GM12878 (cell line): ENCODE measurements around the gene TMPRSS9. TPM values are rescaled to one million over a fixed set of nuclear protein-coding genes. Genes with fewer than 3 reads are reported as not detected.

Experiments used
- CBX3 ChIP-seq: fragments of 200-600 bp; sonication (generic); IDR thresholded peaks from 2 replicates; pipeline ENCODE4 v1.6.1; 2016; ENCODE audit warnings: low read depth, borderline replicate concordance
- CEBPZ ChIP-seq: fragments of 150-350 bp; IDR thresholded peaks from 2 replicates; pipeline ENCODE4 v1.6.1; 2016; ENCODE audit warnings: low read depth, low read length
- CHD2 ChIP-seq: IDR thresholded peaks from 2 replicates; pipeline ENCODE4 v1.6.1; 2011; ENCODE audit warnings: low read depth, low read length, improper control_type of control experiment, borderline replicate concordance
- CREM ChIP-seq: IDR thresholded peaks from 2 replicates; pipeline ENCODE4 v1.6.1; 2014; ENCODE audit warnings: antibody characterized with exemption, low read depth
- DPF2 ChIP-seq: fragments of 450-650 bp; IDR thresholded peaks from 2 replicates; pipeline ENCODE4 v1.6.1; 2017; ENCODE audit warnings: mild to moderate bottlenecking
- ELK1 ChIP-seq: IDR thresholded peaks from 2 replicates; pipeline ENCODE4 v1.6.1; 2012; ENCODE audit warnings: low read depth, low read length, improper control_type of control experiment
- FOS ChIP-seq: IDR thresholded peaks from 3 replicates; pipeline ENCODE4 v1.6.1; 2011; ENCODE audit warnings: borderline replicate concordance; ENCODE audit not compliant: insufficient read length; ENCODE audit errors: extremely low read depth
- HDAC6 ChIP-seq: fragments of 200-600 bp; sonication (generic); IDR thresholded peaks from one replicate; pipeline ENCODE4 v1.8.0; 2017; ENCODE audit warnings: antibody characterized with exemption; ENCODE audit not compliant: unreplicated experiment
- IKZF1 ChIP-seq: fragments of 450-650 bp; conservative IDR thresholded peaks from 2 replicates; pipeline ENCODE4 v1.6.1; 2017; ENCODE audit warnings: antibody characterized with exemption, mild to moderate bottlenecking
- KLF5 ChIP-seq: fragments of 450-650 bp; IDR thresholded peaks from 2 replicates; pipeline ENCODE4 v1.6.1; 2014; ENCODE audit warnings: mild to moderate bottlenecking; ENCODE audit not compliant: partially characterized antibody
- POU2F2 ChIP-seq: IDR thresholded peaks from 3 replicates; pipeline ENCODE4 v1.6.1; 2011; ENCODE audit warnings: low read depth, mild to moderate bottlenecking, low read length, borderline replicate concordance
- RFX5 ChIP-seq: IDR thresholded peaks from 2 replicates; pipeline ENCODE4 v1.6.1; 2011; ENCODE audit warnings: low read depth, low read length, improper control_type of control experiment
- RUNX3 ChIP-seq: IDR thresholded peaks from 2 replicates; pipeline ENCODE4 v1.6.1; 2012; ENCODE audit warnings: low read length, inconsistent platforms
- SMARCA5 ChIP-seq: fragments of 450-650 bp; IDR thresholded peaks from 2 replicates; pipeline ENCODE4 v1.6.1; 2017; ENCODE audit warnings: mild to moderate bottlenecking
- ZBED1 ChIP-seq: IDR thresholded peaks from 2 replicates; pipeline ENCODE4 v1.6.1; 2016; ENCODE audit warnings: borderline replicate concordance
- ZNF207 ChIP-seq: fragments of 450-650 bp; IDR thresholded peaks from 2 replicates; pipeline ENCODE4 v1.6.1; 2014; ENCODE audit warnings: antibody characterized with exemption, mild to moderate bottlenecking, borderline replicate concordance
- ZNF622 ChIP-seq: fragments of 450-650 bp; IDR thresholded peaks from 2 replicates; pipeline ENCODE4 v1.6.1; 2017; ENCODE audit warnings: mild to moderate bottlenecking, inconsistent platforms
- polyA plus RNA-seq, 11 experiments: library from polyadenylated mRNA; depleted of rRNA in 4 of 11; unstranded in 6 of 11; stranded (reverse) in 5 of 11; fragments of >200 nt; fragmentation: Nextera tagmentation in 4 of 11; fragmentation: Illumina TruSeq in 1 of 11; extraction: Ambion mirVana in 4 of 11; extraction: Trizol in 1 of 11; gene quantifications; 1 replicate in 1 of 11; 2 replicates in 10 of 11; pipeline versions ENCODE4 v1.2.1 to v1.2.3, GENCODE V29; 2011 to 2016; ENCODE audit warnings: inconsistent platforms in 2 of 11, missing spikeins in 2 of 11, low read depth in 1 of 11
- total RNA-seq, 4 experiments: library from RNA; depleted of rRNA in 3 of 4; stranded (reverse); fragments of >200 nt in 3 of 4; fragmentation: Illumina TruSeq in 1 of 4; extraction: Trizol in 1 of 4; gene quantifications; 2 replicates each; pipeline versions ENCODE4 v1.2.1 to v1.2.3, GENCODE V29; 2013 to 2021
- TF ChIP-seq, protein P1 (sequence below): fragments of 450-650 bp; IDR thresholded peaks from 2 replicates; pipeline ENCODE4 v1.6.1; 2017; ENCODE audit warnings: low read depth, mild to moderate bottlenecking, moderate library complexity
- TF ChIP-seq, protein P2 (sequence below): IDR thresholded peaks from 2 replicates; pipeline ENCODE4 v1.6.1; 2012; ENCODE audit warnings: low read depth, low read length, improper control_type of control experiment
- TF ChIP-seq, protein P3 (sequence below): fragments of 450-650 bp; IDR thresholded peaks from 2 replicates; pipeline ENCODE4 v1.6.1; 2014; ENCODE audit warnings: mild to moderate bottlenecking
- TF ChIP-seq, protein P4 (sequence below): fragments of 450-650 bp; IDR thresholded peaks from 2 replicates; pipeline ENCODE4 v1.6.1; 2017; ENCODE audit warnings: mild to moderate bottlenecking

The TMPRSS9 gene
- total and polyA plus RNA-seq, 10 of the 15 experiments (the other 5 are each of a cell fraction or from before 2014, with no cell fraction given): 0.24 TPM; not detected in 9

DNA sequence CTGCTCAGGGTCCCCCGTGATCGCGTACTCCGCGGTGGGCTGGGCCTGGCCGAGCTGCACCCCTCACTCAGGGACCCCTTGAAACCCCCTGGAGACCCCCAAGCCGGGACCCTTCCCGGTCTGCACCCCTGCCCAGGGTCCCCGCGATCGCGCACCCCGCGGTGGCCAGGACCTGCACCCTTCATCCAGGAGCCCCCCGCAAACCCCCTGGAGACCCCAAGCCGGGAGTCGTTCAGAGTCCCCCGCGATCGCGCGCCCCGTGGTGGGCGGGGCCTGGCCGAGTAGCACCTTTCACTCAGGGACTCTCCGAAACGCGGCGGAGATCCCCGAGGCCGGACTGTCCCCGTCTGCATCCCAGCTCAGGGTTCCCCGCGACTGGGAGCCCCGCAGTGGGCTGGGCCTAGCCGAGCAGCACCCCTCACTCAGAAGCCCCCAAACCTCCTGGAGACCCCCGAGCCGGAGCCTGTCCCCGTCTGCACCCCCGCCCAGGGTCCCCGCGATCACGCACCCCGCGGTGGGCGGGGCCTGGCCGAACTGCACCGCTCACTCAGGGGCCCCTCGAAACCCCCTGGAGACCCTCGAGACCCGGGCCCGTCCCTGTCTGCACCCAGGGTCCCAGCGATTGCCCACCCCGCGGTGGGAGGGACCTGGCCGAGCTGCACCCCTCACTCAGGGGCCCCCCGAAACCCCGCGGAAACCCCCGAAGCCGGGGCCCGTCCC lies 95.9 kb downstream of the TMPRSS9 start (continued):
- TF ChIP-seq, protein P1, sequence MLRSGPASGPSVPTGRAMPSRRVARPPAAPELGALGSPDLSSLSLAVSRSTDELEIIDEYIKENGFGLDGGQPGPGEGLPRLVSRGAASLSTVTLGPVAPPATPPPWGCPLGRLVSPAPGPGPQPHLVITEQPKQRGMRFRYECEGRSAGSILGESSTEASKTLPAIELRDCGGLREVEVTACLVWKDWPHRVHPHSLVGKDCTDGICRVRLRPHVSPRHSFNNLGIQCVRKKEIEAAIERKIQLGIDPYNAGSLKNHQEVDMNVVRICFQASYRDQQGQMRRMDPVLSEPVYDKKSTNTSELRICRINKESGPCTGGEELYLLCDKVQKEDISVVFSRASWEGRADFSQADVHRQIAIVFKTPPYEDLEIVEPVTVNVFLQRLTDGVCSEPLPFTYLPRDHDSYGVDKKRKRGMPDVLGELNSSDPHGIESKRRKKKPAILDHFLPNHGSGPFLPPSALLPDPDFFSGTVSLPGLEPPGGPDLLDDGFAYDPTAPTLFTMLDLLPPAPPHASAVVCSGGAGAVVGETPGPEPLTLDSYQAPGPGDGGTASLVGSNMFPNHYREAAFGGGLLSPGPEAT: no peak
- TF ChIP-seq CBX3 (no peak), CHD2 (no peak), RFX5 (no peak), HDAC6 (no peak), ELK1 (no peak), POU2F2 (no peak), KLF5 (no peak), CREM (no peak), IKZF1 (no peak), DPF2 (0 out of 2 replicates have a peak, but pooled peaks have one; percentile 23), RUNX3 (no peak), SMARCA5 (peak; percentile 15; the same call in 1 of the 2 replicates), FOS (no peak), ZNF207 (no peak), CEBPZ (no peak), ZBED1 (no peak), ZNF622 (no peak)
- TF ChIP-seq, protein P2, sequence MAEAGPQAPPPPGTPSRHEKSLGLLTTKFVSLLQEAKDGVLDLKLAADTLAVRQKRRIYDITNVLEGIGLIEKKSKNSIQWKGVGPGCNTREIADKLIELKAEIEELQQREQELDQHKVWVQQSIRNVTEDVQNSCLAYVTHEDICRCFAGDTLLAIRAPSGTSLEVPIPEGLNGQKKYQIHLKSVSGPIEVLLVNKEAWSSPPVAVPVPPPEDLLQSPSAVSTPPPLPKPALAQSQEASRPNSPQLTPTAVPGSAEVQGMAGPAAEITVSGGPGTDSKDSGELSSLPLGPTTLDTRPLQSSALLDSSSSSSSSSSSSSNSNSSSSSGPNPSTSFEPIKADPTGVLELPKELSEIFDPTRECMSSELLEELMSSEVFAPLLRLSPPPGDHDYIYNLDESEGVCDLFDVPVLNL: no peak
- TF ChIP-seq, protein P3, sequence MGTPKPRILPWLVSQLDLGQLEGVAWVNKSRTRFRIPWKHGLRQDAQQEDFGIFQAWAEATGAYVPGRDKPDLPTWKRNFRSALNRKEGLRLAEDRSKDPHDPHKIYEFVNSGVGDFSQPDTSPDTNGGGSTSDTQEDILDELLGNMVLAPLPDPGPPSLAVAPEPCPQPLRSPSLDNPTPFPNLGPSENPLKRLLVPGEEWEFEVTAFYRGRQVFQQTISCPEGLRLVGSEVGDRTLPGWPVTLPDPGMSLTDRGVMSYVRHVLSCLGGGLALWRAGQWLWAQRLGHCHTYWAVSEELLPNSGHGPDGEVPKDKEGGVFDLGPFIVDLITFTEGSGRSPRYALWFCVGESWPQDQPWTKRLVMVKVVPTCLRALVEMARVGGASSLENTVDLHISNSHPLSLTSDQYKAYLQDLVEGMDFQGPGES: no peak
- TF ChIP-seq, protein P4, sequence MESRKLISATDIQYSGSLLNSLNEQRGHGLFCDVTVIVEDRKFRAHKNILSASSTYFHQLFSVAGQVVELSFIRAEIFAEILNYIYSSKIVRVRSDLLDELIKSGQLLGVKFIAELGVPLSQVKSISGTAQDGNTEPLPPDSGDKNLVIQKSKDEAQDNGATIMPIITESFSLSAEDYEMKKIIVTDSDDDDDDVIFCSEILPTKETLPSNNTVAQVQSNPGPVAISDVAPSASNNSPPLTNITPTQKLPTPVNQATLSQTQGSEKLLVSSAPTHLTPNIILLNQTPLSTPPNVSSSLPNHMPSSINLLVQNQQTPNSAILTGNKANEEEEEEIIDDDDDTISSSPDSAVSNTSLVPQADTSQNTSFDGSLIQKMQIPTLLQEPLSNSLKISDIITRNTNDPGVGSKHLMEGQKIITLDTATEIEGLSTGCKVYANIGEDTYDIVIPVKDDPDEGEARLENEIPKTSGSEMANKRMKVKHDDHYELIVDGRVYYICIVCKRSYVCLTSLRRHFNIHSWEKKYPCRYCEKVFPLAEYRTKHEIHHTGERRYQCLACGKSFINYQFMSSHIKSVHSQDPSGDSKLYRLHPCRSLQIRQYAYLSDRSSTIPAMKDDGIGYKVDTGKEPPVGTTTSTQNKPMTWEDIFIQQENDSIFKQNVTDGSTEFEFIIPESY: no peak
